NOMO-1 treated with DMSO at 0.1 percent for 48 hours (cell line): ENCODE measurements around the gene POLR3H.

Source experiments
- DNase-seq: peaks from one replicate; lab custom pipeline; 2025; ENCODE audit not compliant: unreplicated experiment; lab: John Stamatoyannopoulos, UW

Gene POLR3H

GRCh38 chr22:41522813-41523212 is 21.5 kb downstream of the POLR3H start:
- no peak for DNase-seq

- DNase-seq = no peak
Measured at GRCh38 chr22:41521126-41521525, 23.1 kb downstream of the POLR3H start.

GRCh38 chr22:41518048-41518347 is 26.3 kb downstream of the POLR3H start:
- no peak for DNase-seq

GRCh38 chr22:41517172-41518047 is 26.9 kb downstream of the POLR3H start:
- no peak for DNase-seq

- no peak for DNase-seq
Measured at GRCh38 chr22:41516462-41516861, 27.8 kb downstream of the POLR3H start.

GRCh38 chr22:41513391-41513790 is 30.9 kb downstream of the POLR3H start:
- no peak for DNase-seq

GRCh38 chr22:41512421-41513194 is 31.7 kb downstream of the POLR3H start:
- no peak for DNase-seq

GRCh38 chr22:41511521-41511968 is 32.7 kb downstream of the POLR3H start:
- no peak for DNase-seq

GRCh38 chr22:41508770-41509170 is 35.5 kb downstream of the POLR3H start:
- no peak for DNase-seq

- no peak for DNase-seq
Measured at GRCh38 chr22:41507330-41508063, 36.8 kb downstream of the POLR3H start.

GRCh38 chr22:41505511-41506220 is 38.6 kb downstream of the POLR3H start:
- DNase-seq = no peak

- DNase-seq = no peak
Measured at GRCh38 chr22:41504816-41505215, 39.5 kb downstream of the POLR3H start.

- DNase-seq = no peak
Measured at GRCh38 chr22:41504397-41504796, 39.9 kb downstream of the POLR3H start.

- DNase-seq = no peak
Measured at GRCh38 chr22:41501209-41501608, 43.1 kb downstream of the POLR3H start.

- no peak for DNase-seq
Measured at GRCh38 chr22:41500303-41500702, 44.0 kb downstream of the POLR3H start.

- DNase-seq = no peak
Measured at GRCh38 chr22:41499624-41500280, 44.5 kb downstream of the POLR3H start.

- DNase-seq = no peak
Measured at GRCh38 chr22:41498303-41498835, 45.9 kb downstream of the POLR3H start.

- DNase-seq = no peak
Measured at GRCh38 chr22:41491374-41492100, 52.7 kb downstream of the POLR3H start.

- no peak for DNase-seq
Measured at GRCh38 chr22:41488596-41489385, 55.5 kb downstream of the POLR3H start.
